Stimulated activated CD4-positive, alpha-beta T cell treated with anti-CD3 and anti-CD28 coated beads, TNF-alpha, amount 100 ng/mL, for 24 hours (primary cell): ENCODE results near the gene SNCG.
"Not testable (repeated sequence)": the region's sequence is repeated elsewhere in the genome, so short reads cannot be mapped to it uniquely, and the experiment has no call there.

Source experiments
- DNase-seq, 3 experiments: peaks; one replicate each; pipeline ENCODE4 v3.0.0-alpha.2; 2020; ENCODE audit warnings: low read depth in 3 of 3

Gene SNCG

DNA sequence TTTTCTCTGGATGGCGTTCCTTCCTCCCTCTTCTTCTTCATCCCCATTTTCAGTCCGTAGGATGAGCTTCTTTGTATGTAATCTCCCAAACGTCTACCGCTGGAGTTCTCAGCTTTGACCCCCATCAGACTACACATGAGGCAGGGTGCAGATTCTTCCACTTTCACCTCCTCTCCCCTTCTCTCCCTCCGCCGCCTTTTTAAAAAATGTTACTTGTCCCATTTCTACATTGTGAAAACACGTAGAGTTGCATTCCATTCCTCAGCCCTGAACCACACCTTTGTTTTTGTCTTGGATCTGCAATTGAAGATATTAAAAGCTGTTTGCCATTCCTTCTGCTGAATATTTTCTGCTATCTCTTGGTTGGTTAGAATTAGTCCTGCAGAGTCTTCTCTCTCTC lies 16.1 kb downstream of the SNCG start:
- DNase-seq: no peak

DNA sequence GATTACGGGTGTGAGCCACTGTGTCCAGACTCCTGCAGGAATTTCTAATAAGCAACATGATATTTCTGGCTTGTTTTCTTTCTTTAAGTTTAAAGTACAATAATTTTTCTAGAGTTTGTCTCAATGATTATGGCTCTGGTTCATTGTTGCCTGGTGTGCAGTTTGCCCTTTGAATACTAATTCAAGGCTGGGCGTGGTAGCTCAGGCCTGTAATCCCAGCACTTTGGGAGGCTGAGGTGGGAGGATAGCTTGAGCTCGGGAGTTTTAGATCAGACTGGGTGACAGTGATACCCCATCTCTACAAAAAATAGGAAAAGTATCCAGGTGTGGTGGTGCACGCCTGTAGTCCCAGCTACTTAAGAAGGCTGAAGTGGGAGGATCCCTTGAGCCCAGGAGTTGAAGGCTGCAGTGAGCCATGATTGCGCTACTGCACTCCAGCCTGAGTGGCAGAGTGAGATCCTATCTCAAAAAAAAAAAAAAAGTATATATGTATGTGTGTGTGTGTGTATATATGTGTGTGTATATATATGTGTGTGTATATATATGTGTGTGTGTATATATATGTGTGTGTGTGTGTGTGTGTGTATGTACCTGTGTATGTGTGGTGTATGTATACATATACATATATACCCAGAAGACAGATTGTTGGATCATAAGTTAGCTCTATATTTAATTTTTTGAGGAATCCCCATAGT lies 18.1 kb downstream of the SNCG start:
- DNase-seq: no peak

DNA sequence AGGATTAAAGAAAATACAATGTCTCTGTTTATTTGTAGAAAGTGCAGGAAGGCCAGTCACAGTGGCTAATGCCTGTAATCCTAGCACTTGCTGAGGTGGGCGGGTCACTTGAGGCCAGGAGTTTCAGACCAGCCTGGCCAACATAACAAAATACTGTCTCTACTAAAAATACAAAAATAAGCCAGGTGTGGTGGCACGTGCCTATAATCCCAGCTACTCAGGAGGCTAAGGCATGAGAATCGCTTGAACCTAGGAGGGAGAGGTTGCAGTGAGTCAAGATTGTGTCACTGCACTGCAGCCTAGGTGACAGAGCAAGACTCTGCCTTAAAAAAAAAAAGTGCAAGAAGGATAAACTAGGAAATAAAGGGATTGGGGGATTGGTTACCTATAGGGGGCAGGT lies 20.1 kb downstream of the SNCG start:
- not testable (repeated sequence) for DNase-seq

DNA sequence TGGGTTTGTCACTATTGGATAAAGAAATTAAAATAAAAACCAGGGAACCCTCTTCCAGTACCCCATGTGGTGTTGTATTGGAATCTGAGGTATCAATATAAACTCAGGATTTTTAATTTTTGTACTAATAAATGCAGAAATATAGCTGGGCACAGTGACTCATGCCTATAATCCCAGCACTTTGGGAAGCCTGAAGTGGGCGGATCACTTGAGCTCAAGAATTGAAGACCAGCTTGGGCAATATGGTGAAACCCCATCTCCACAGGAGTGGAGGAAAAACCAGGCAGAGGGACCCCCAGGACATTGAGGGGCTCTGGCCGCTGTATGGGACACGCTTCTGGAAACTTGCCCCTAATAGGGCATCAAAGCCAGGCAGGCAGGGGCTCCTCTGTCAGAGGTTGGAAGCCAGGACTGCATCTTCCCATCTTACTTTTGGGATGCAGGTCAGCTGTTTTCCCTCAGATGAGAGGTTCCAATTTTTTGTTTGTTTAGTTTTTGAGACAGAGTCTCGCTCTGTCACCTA lies 21.0 kb downstream of the SNCG start:
- DNase-seq: no peak

DNA sequence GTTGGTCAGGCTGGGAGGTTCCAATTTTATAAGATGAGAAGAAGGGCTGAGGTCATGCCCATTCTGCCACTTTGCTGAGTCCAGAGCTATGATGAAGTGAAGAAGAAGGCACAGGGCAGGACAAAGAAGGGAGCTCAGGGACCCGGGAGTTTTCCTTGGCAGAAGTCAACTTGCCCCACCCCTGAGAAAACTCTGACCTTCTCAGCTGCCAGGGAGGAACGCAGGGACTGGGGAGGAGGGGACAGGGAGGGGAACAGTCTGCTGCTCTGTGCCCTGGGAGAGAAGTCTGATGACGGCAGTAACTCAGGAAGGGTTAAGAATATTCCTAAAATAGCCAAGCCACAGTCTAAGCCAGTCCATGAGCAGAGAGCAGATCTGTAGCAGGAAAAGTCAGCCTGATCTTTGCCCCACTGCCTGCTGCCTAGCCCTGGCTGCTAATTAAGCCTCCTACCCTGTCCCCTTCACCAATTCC lies 21.6 kb downstream of the SNCG start:
- no peak for DNase-seq

DNA sequence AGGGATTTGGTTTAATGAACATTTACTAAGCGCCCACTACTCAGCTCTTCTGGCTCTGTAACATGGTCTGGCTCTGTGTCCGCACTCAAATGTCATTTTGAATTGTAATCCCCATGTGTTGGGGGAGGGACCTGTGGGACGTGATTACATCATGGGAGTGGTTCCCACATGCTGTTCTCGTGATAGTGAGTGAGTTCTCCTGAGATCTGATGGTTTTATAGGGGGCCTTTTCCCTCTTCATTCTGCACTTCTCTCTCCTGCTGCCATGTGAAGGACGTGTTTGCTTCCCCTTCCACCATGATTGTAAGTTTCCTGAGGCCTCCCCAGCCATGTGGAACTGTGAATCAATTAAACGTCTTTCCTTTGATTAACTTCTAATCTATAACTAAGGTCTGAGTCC lies 22.6 kb downstream of the SNCG start:
- DNase-seq: not testable (repeated sequence)

DNA sequence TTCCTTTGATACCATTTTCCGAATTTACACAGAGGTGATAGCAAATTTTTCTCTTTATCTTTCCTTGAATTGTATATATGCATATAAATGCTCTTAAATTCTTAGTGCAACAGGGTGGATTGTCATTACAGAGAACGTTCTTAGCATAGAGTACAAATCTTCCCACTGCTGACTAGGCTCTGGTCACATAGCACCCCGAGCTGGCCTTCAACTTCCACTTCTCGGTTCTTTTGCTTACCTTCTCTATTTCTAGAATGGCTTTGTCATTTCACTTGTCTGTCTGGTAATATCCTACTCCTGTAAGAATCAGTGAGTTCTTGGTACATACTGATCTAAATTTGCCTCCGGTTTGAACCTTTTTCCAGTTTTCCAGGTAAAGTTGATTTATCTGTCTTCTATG lies 23.3 kb downstream of the SNCG start:
- no peak for DNase-seq

DNA sequence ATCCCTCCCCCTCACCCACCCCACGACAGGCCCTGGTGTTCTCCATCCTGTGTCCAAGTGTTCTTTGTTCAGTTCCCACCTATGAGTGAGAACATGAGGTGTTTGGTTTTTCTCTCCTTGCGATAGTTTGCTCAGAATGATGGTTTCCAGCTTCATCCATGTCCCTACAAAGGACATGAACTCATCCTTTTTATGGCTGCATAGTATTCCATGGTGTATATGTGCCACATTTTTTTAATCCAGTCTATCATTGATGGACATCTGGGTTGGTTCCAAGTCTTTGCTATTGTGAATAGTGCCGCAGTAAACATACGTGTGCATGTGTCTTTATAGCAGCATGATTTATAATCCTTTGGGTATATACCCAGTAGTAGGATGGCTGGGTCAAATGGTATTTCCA lies 26.1 kb downstream of the SNCG start:
- DNase-seq: not testable (repeated sequence)

DNA sequence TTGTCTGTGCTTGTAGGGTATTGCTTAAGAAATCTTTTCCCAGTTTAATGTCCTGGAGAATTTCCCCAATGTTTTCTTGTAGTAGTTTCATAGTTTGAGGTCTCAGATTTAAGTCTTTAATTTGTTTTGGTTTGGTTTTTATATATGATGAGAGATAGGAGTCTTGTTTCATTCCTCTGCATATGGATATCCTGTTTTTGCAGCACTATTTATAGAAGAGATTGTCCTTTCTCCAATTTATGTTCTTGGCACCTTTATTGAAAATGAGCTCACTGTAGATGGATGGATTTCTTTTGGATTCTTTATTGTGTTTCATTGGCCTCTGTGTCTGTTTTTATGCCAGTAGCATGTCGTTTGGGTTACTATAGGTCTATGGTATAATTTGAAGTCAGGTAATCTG lies 30.1 kb downstream of the SNCG start:
- no peak for DNase-seq

DNA sequence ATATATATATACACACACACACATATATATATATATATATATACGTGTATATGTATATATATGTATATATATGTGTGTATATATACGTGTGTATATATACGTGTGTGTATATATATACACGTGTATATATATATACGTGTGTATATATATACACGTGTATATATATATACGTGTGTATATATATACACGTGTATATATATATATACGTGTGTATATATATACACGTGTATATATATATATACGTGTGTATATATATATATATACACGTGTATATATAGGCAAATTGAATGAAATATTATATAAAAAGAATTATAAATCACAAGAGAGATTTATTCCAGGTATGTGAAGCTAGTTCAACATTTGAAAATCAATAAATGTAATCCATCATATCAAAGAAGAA lies 33.0 kb downstream of the SNCG start:
- DNase-seq: not testable (repeated sequence)

DNA sequence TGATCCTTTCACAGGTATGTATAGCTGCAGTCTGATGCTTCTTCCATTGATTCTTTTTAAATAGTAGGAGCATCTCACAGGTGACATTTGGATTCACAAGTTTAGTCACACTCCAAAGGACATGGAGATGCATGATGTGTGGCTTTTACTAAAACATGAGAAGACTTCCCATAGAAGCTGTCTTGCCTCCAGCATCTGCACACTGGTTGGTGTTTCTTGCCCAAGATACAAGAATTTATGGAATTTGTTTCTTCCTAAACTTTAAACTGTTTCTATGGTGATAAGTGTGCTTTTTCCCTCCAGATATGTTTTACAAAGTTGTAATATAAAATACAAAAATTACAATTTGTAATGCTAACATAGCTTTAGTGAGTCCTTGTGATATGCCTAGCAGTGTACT lies 34.1 kb downstream of the SNCG start:
- no peak for DNase-seq

DNA sequence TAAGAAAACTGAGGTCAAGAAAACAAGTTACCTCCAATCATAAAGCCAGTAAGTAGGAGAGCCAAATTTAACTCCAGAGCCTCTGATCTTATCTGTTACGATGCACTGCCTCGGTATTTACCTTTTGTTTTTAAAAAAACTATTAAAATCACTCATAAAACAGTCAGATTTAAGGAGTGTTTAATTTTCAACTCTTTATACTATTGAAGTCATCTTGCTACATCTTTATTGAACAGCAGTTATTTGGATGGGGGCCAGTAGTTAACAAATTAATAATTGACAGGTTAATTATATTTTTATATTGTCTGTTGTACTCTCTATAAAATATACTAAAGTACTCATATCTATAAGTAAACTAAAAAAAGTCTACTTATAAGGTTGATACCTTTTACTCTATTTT lies 34.5 kb downstream of the SNCG start:
- no peak for DNase-seq

DNA sequence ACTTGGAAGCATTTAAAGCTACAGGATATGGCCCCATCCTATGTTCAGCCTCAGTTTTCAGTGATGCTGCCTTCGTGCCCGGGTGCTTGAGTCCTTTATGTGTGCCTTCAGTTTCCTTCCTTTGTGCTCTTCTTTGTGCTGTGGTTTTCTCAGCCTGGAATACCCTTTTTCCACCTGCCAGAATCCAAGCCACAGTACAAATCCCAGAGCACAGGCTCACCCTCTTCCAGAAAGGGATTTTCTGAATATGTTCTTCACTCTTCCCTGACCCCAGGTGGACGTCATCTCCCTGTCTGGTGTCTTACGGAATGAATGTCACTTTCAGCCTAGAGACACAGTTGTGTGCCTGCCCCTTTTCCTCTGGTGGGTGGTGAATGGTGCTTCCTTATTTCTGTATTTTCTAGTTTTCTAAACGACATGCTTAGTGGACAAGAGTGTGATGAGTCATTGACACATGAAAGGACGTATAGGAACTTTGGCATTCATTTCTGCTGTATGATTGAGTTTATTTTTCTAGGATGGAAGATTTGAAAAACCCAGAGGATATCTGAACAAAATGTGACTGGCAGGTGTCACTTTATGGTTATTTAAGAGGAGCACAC lies 41.5 kb downstream of the SNCG start:
- not testable (repeated sequence) for DNase-seq

DNA sequence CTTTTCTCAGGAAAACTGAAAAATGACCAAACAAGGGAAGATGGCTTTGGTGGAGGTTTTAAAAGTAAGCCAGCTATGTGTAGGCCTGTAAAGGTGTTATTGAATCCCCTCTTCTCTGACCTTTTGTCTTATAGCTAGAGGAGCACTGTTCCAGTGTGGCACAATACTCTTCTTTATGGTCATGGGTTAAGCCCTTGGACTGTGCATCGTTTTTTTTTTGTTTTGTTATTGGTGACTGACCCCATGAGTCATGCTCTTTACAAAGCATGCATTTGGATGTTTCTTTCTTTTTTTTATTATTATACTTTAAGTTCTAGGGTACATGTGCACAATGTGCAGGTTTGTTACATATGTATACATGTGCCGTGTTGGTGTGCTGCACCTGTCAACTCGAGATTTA lies 42.1 kb downstream of the SNCG start:
- DNase-seq: no peak

DNA sequence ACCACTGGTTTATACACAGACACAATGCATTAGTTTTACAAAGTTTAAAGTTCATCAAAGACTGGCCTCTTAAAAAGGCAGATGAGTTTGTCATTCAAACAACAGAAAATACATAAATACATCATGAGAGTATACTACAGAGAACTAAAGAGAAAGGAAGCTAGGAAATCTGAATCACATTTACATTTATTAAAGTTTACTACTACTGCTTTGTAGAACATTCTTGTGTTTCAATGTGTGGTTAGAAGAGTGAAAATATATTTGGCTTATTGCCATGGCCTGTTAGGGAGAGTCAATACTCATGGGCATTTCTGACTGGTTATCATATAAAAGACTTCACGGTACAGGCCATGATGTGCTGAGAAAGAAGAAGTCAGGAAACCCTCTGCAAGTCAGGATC lies 48.7 kb downstream of the SNCG start:
- DNase-seq: not testable (repeated sequence)

DNA sequence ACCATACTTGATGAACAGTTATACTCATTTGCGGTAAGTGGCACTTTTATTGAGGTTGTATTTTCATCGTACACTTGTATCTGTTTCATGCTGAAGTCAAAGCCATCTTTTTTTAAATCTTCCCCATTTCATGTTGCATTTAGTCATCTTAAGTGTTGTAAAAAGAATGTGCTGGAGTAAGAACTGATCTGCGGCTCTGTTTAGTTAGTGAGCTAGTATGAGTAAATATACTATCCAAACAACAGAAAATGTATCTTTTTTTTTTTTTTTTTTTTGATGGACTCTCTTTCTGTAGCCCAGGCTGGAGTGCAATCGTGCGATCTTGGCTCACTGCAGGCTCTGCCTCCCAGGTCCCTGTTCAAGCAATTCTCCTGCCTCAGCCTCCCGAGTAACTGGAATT lies 49.3 kb downstream of the SNCG start:
- DNase-seq: not testable (repeated sequence)

DNA sequence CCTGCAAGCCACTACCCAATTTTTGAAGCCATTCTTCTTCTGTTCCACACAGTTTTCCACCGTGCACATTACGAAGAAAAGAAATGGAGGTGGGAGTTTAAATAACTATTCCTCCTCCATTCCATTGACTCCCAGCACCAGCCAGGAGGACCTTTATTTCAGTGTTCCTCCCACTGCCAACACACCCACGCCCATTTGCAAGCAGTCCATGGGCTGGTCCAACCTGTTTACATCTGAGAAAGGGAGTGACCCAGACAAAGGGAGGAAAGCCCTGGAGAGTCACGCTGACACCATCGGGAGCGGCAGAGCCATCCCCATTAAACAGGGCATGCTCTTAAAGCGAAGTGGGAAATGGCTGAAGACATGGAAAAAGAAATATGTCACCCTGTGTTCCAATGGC lies 49.9 kb downstream of the SNCG start:
- not testable (repeated sequence) for DNase-seq

DNA sequence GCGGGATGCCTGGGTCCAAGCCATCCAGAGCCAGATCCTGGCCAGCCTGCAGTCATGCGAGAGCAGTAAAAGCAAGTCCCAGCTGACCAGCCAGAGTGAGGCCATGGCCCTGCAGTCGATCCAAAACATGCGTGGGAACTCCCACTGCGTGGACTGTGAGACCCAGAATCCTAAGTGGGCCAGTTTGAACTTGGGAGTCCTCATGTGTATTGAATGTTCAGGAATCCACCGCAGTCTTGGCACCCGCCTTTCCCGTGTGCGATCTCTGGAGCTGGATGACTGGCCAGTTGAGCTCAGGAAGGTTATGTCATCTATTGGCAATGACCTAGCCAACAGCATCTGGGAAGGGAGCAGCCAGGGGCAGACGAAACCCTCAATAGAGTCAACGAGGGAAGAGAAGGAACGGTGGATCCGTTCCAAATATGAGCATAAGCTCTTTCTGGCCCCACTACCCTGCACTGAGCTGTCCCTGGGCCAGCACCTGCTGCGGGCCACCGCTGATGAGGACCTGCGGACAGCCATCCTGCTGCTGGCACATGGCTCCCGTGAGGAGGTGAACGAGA lies 50.8 kb downstream of the SNCG start:
- DNase-seq: not testable (repeated sequence)
